Right forelimb (tissue), 1 donor: Measurements from ENCODE around the gene MSRB3.

Experiments
- DNase-seq: peaks from one replicate; pipeline ENCODE4 v3.0.0-alpha.2; 2018

MSRB3 gene

DNA sequence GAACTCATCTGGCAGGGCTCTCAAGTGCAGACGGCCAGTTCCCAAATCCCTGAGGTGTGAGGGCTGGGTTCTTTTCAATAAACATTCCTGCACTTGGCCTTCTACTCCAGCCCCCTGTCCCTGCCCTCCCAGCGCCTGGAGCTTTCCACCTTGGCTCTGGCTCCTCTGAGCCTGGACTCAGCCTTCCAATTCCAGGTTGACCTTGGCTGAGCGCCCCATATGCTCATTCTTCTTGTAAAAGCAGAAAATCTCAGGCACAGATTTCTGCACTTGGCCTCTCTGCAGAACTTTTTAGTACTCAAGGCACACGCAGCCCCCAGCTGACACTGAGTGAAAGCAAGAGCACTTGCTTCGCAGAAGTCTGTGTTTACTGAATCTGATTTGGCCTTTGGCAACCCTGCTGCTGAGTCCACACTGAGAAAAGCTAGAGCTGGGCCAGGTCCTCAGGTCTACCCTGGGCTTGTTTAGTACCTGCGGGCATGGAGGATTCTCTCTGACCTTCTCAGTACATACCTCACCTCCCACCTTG is 222.7 kb downstream of the MSRB3 start:
- DNase-seq: peak; percentile 88

DNA sequence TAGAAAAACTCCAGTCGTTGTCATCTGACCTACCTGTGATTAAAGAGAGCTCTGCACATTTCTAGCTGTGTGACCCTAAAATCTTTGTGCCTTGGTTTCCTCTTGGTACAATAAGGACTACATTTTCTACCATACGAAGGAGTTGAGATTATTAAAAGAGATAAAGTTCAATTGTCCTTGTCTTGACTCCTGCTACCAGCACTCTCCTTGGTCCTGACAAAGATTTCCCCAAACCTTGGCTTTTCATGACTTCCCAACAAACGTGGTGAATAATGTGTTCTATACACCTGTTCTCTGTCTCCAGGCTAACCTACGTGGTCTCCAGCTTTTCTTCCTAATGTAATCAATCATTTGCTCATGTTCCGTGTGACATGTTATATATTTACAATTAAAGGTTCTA is 223.5 kb downstream of the MSRB3 start:
- no peak for DNase-seq

- DNase-seq: no peak
Measured at GRCh38 chr12:65504417-65504816, 225.9 kb downstream of the MSRB3 start.

GRCh38 chr12:65505386-65506121 is 227.1 kb downstream of the MSRB3 start:
- DNase-seq: no peak

DNA sequence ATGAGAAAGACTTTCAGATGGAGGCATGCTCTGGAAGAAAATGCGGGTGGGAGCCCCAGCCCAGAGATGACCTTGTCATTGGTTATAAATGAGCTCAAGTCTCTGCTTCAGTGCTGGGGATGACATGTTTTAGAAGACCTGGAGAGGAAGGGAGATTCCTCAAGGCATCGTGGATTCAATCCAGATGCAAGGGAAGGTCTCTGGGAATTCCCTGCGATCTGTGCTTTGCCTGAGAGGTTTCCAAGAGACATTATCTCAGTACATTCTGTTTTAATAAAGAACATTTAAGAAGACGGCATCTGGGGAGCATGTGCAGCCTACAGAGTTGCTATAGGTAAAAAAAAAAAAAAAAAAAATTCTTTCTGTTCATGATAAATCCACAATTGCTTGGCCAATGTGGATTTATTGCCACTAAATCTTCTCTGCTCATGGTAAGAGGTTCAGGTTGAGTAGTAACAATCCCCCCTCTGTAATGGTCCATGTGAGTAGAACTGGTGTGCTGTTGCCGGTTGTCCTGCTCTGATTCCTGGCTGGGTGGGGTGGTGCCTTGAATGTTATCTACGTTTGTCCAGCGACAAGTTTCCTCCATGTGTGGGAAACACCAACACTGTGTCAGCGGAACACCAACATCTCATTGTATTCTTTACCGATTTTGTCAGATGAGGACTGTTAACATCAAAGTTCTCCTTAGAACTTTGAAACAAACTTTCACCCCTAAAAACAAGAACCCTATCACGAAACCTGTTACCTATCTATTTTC is 230.0 kb downstream of the MSRB3 start:
- no peak for DNase-seq

DNA sequence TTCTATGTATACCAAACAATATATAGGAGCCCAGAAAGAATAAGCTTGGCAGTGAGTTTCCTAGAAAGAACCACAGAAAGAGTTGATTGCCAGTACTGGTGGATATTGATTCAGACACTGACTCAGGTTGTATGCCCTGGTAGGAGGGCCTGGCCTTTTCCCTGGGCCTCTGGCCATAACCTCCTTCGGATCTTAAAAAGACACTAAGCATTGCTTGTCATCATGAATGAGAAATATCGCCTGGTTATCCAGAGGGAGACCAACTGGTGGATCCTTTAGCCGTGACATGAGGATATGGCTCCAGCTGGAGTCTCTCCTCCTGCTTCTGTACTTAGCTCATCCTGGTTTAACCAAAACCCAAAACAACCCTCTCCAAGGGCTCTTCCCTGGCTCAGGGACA is 231.5 kb downstream of the MSRB3 start:
- DNase-seq: no peak

- peak; percentile 82 for DNase-seq
Measured at GRCh38 chr12:65510584-65511050, 232.1 kb downstream of the MSRB3 start.

- DNase-seq: peak; percentile 68
Measured at GRCh38 chr12:65511134-65511834, 232.8 kb downstream of the MSRB3 start.

GRCh38 chr12:65511912-65512311 is 233.4 kb downstream of the MSRB3 start:
- no peak for DNase-seq
